ENCODE measurements around the gene XCL1. TPM values are rescaled to one million over a fixed set of nuclear protein-coding genes. Genes with fewer than 3 reads are reported as not detected.

Gene XCL1
- total RNA-seq, 1 experiment from 2014 or later, result not detected

DNA sequence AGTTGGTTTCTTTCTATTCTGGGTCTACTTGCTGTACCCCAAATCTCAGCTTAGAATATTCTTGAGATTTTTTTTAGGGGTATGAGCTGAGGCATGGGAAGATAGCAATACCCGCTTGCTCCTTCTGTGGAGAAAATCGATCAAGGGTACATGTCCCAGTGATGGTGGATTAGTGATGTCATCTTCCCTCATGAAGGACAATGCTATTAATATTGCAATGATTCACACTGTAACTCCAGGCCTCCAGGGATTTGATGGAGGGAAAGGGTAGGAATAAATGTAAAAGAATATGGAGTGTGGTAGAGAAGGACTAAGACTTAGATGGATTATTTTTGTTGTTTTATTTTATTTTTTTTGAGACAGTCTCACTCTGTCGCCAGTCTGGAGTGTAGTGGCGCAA lies 47.4 kb downstream of the XCL1 start:
- Histone ChIP-seq H3K4me1 (ENCODE audit: control insufficient read depth in 1 of 2, insufficient read depth in 2 of 2, low read length in 2 of 2) (peaks cover 7 to 21% of the 10 kb centered on the region in 2 experiments; a peak in 3 of 4 replicates), H3K4me2 (ENCODE audit: low read length) (peak overlapping the region; percentile 68), H3K27me3 (ENCODE audit: insufficient read depth, low read length) (no peaks in the 10 kb centered on the region), H2AFZ (ENCODE audit: low read depth, low read length, poor library complexity, severe bottlenecking) (no peak overlapping the region), H3K9me3 (ENCODE audit: control insufficient read depth in 1 of 2, insufficient read depth in 1 of 2, low read depth in 1 of 2, low read length in 2 of 2) (no peaks in the 10 kb centered on the region), H3K79me2 (ENCODE audit: insufficient read depth, low read length) (no peaks in the 10 kb centered on the region), H3K4me3 (replicated peaks in 1 of 2; ENCODE audit: low read depth in 1 of 2, low read length in 2 of 2) (no peak overlapping the region), H4K20me1 (ENCODE audit: insufficient read depth) (no peaks in the 10 kb centered on the region), H3K36me3 (ENCODE audit: control insufficient read depth in 1 of 2, insufficient read depth in 2 of 2, low read length in 2 of 2) (no peaks in the 10 kb centered on the region), H3K9me2 (ENCODE audit: insufficient read depth) (no peaks in the 10 kb centered on the region), H3K27ac (ENCODE audit: low read depth, low read length) (no peak overlapping the region), H3K9ac (ENCODE audit: low read length) (no peak overlapping the region)
- DNase-seq (ENCODE audit: low read depth, low spot score), result no peak
- TF ChIP-seq CBX3 (IDR thresholded peaks at IDR 0.05; ENCODE audit: low read depth), result no peak
- no peak for TF ChIP-seq EGR1 (IDR thresholded peaks at IDR 0.05; ENCODE audit: low read depth)
- TF ChIP-seq ZNF274 (IDR thresholded peaks at IDR 0.05; ENCODE audit: low read depth, low read length), result no peak
- TF ChIP-seq EZH2phosphoT487 (IDR thresholded peaks at IDR 0.05; ENCODE audit: borderline replicate concordance), result no peak
- TF ChIP-seq, protein P1, sequence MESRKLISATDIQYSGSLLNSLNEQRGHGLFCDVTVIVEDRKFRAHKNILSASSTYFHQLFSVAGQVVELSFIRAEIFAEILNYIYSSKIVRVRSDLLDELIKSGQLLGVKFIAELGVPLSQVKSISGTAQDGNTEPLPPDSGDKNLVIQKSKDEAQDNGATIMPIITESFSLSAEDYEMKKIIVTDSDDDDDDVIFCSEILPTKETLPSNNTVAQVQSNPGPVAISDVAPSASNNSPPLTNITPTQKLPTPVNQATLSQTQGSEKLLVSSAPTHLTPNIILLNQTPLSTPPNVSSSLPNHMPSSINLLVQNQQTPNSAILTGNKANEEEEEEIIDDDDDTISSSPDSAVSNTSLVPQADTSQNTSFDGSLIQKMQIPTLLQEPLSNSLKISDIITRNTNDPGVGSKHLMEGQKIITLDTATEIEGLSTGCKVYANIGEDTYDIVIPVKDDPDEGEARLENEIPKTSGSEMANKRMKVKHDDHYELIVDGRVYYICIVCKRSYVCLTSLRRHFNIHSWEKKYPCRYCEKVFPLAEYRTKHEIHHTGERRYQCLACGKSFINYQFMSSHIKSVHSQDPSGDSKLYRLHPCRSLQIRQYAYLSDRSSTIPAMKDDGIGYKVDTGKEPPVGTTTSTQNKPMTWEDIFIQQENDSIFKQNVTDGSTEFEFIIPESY (IDR thresholded peaks at IDR 0.05; ENCODE audit: extremely low read depth, insufficient replicate concordance, low read length), result no peak
- intact Hi-C loops (cut with micrococcal nuclease), result loop anchor here (5.0 kb wide), 1 partner anchor 483 kb away; the partner anchor contains the start of gene ATP1B1
- ATAC-seq, result no peak
- POLR2A ChIA-PET, result interaction anchor here (0.6 kb wide), 1 partner anchor 11 kb away, joined by 4 read pairs; no protein-coding TSS in a partner anchor
- BruUV-seq (replicated peaks), result no TSS peak
- RAD21 ChIA-PET (ENCODE audit: low non-redundant PET in 1 of 2, low total read pairs in 2 of 2, uncharacterized antibody in 2 of 2, unreplicated experiment in 2 of 2), result no interaction called here
- CTCF ChIA-PET, result interaction anchor here (1.0 to 2.4 kb wide), 4 partner anchors 13 to 725 kb away, joined by 3 to 11 read pairs (median 6); no protein-coding TSS in a partner anchor

DNA sequence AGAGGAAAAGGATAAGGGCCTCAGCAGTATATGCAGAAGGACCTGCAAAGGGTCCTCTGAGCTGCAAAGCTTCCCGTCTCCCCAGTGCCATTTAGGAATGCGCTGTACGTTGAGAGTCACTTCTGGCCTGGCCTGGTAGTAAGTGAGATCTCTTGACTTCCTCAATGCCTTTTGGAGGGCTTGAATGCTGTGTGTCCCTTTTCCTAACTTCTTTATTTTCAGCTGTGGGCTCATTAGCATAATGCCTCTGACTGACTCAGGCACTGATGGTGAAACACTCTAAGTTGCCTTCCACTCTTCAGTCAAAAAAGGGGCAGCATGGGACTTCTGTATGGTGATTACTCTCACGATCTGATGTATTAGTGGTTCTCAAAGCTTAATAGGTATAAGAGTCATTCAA lies 49.9 kb downstream of the XCL1 start:
- DNase-seq (ENCODE audit: low read depth, low spot score) (no peak), ATAC-seq (no peak)
- intact Hi-C loops (cut with micrococcal nuclease), result no loop called here
- H3K4me3 ChIP-seq (replicated peaks in 1 of 2; ENCODE audit: low read depth in 1 of 2, low read length in 2 of 2), result no peak overlapping the region
- POLR2A ChIA-PET, result no interaction called here
- RAD21 ChIA-PET (ENCODE audit: low non-redundant PET in 1 of 2, low total read pairs in 2 of 2, uncharacterized antibody in 2 of 2, unreplicated experiment in 2 of 2), result no interaction called here
- no peak overlapping the region for H2AFZ ChIP-seq (ENCODE audit: low read depth, low read length, poor library complexity, severe bottlenecking)
- no peak overlapping the region for H3K4me2 ChIP-seq (ENCODE audit: low read length)
- H4K20me1 ChIP-seq (ENCODE audit: insufficient read depth), result no peaks in the 10 kb centered on the region
- H3K27ac ChIP-seq (ENCODE audit: low read depth, low read length), result no peak overlapping the region
- H3K27me3 ChIP-seq (ENCODE audit: insufficient read depth, low read length), result no peaks in the 10 kb centered on the region
- no peaks in the 10 kb centered on the region for H3K9me3 ChIP-seq (ENCODE audit: control insufficient read depth in 1 of 2, insufficient read depth in 1 of 2, low read depth in 1 of 2, low read length in 2 of 2)
- H3K36me3 ChIP-seq (ENCODE audit: control insufficient read depth in 1 of 2, insufficient read depth in 2 of 2, low read length in 2 of 2), result no peaks in the 10 kb centered on the region
- H3K9ac ChIP-seq (ENCODE audit: low read length), result no peak overlapping the region
- H3K79me2 ChIP-seq (ENCODE audit: insufficient read depth, low read length), result no peaks in the 10 kb centered on the region
- CTCF ChIA-PET, result interaction anchor here (0.6 kb wide), 1 partner anchor 125 kb away, joined by 3 read pairs; no protein-coding TSS in a partner anchor
- peaks cover 7 to 29% of the 10 kb centered on the region in 2 experiments; a peak in 3 of 4 replicates for H3K4me1 ChIP-seq (ENCODE audit: control insufficient read depth in 1 of 2, insufficient read depth in 2 of 2, low read length in 2 of 2)
- no peaks in the 10 kb centered on the region for H3K9me2 ChIP-seq (ENCODE audit: insufficient read depth)
- no TSS peak for BruUV-seq (replicated peaks)
- TF ChIP-seq, protein P1 (IDR thresholded peaks at IDR 0.05; ENCODE audit: extremely low read depth, insufficient replicate concordance, low read length), result no peak
- no peak for TF ChIP-seq RAD21 (IDR thresholded peaks at IDR 0.05; ENCODE audit: low read depth)
- TF ChIP-seq FOSL1 (IDR thresholded peaks at IDR 0.05; ENCODE audit: low read depth), result no peak
- TF ChIP-seq, protein P2, sequence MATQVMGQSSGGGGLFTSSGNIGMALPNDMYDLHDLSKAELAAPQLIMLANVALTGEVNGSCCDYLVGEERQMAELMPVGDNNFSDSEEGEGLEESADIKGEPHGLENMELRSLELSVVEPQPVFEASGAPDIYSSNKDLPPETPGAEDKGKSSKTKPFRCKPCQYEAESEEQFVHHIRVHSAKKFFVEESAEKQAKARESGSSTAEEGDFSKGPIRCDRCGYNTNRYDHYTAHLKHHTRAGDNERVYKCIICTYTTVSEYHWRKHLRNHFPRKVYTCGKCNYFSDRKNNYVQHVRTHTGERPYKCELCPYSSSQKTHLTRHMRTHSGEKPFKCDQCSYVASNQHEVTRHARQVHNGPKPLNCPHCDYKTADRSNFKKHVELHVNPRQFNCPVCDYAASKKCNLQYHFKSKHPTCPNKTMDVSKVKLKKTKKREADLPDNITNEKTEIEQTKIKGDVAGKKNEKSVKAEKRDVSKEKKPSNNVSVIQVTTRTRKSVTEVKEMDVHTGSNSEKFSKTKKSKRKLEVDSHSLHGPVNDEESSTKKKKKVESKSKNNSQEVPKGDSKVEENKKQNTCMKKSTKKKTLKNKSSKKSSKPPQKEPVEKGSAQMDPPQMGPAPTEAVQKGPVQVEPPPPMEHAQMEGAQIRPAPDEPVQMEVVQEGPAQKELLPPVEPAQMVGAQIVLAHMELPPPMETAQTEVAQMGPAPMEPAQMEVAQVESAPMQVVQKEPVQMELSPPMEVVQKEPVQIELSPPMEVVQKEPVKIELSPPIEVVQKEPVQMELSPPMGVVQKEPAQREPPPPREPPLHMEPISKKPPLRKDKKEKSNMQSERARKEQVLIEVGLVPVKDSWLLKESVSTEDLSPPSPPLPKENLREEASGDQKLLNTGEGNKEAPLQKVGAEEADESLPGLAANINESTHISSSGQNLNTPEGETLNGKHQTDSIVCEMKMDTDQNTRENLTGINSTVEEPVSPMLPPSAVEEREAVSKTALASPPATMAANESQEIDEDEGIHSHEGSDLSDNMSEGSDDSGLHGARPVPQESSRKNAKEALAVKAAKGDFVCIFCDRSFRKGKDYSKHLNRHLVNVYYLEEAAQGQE (IDR thresholded peaks at IDR 0.05; ENCODE audit: low read depth), result no peak
- no peak for TF ChIP-seq POLR2A (IDR thresholded peaks at IDR 0.05; ENCODE audit: borderline replicate concordance, extremely low read depth, insufficient read depth, insufficient read length)
- no peak for TF ChIP-seq SRF (IDR thresholded peaks at IDR 0.05; ENCODE audit: low read depth)
